Dendritic cell treated with granulocyte-macrophage colony-stimulating factor and Interleukin-4, amounts not matched to agents 40 ng/mL and 50 ng/mL, for 4 days (primary cell): ENCODE data around the gene DPEP1.
"Not testable (repeated sequence)": the region's sequence is repeated elsewhere in the genome, so short reads cannot be mapped to it uniquely, and the experiment has no call there.

ENCODE experiments used
- H3K27ac Mint-ChIP-seq: one replicate; pipeline ENCODE4 v1.8.0; 2022; ENCODE audit warnings: mild to moderate bottlenecking, mixed read lengths
- H3K27me3 Mint-ChIP-seq: one replicate; pipeline ENCODE4 v1.8.0; 2022; ENCODE audit warnings: mild to moderate bottlenecking, mixed read lengths
- H3K36me3 Mint-ChIP-seq: one replicate; pipeline ENCODE4 v1.8.0; 2022; ENCODE audit warnings: low read depth, mixed read lengths
- H3K4me1 Mint-ChIP-seq: one replicate; pipeline ENCODE4 v1.8.0; 2022; ENCODE audit warnings: low read depth, mixed read lengths
- H3K4me3 Mint-ChIP-seq: one replicate; pipeline ENCODE4 v1.8.0; 2022; ENCODE audit warnings: mild to moderate bottlenecking, moderate library complexity, mixed read lengths
- H3K9me3 Mint-ChIP-seq: one replicate; pipeline ENCODE4 v1.8.0; 2022; ENCODE audit warnings: mixed read lengths
- intact Hi-C: fragments of 100-400 bp; cut with micrococcal nuclease; formaldehyde crosslinking; loops from one replicate; pipeline ENCODE4 v1.15.0; 2022

Gene DPEP1

GRCh38 chr16:89670496-89671431, 57.3 kb downstream of the DPEP1 start:
- Mint-ChIP-seq H3K36me3 (peaks cover 14% of the 10 kb centered on the region), H3K27me3 (peaks cover 6% of the 10 kb centered on the region), H3K27ac (no peak overlapping the region), H3K4me3 (no peak overlapping the region), H3K4me1 (peaks cover 6% of the 10 kb centered on the region), H3K9me3 (peaks cover 10% of the 10 kb centered on the region)
- intact Hi-C loops, result no loop called here

GRCh38 chr16:89671565-89671964, 58.1 kb downstream of the DPEP1 start:
- H3K27me3 Mint-ChIP-seq, H3K4me3 Mint-ChIP-seq, H3K27ac Mint-ChIP-seq, H3K9me3 Mint-ChIP-seq, H3K4me1 Mint-ChIP-seq, intact Hi-C loops: not testable (repeated sequence)
- H3K36me3 Mint-ChIP-seq, result peaks cover 14% of the 10 kb centered on the region

- Mint-ChIP-seq H3K4me3 (no peak overlapping the region), H3K9me3 (no peaks in the 10 kb centered on the region), H3K27me3 (peaks cover 6% of the 10 kb centered on the region), H3K36me3 (peaks cover 14% of the 10 kb centered on the region), H3K27ac (no peak overlapping the region), H3K4me1 (peaks cover 6% of the 10 kb centered on the region)
- intact Hi-C loops, result no loop called here
Measured at GRCh38 chr16:89672177-89672941, 58.9 kb downstream of the DPEP1 start.

- H3K36me3 Mint-ChIP-seq, result no peaks in the 10 kb centered on the region
- intact Hi-C loops, result no loop called here
- H3K27ac Mint-ChIP-seq, result no peak overlapping the region
- H3K27me3 Mint-ChIP-seq, result no peaks in the 10 kb centered on the region
- H3K4me1 Mint-ChIP-seq, result no peaks in the 10 kb centered on the region
- no peaks in the 10 kb centered on the region for H3K9me3 Mint-ChIP-seq
- H3K4me3 Mint-ChIP-seq, result no peak overlapping the region
Measured at GRCh38 chr16:89678258-89678657, 64.8 kb downstream of the DPEP1 start.

GRCh38 chr16:89685916-89686315, 72.5 kb downstream of the DPEP1 start:
- Mint-ChIP-seq H3K4me3 (peak overlapping the region; percentile 32), H3K27ac (peak overlapping the region; percentile 86)

GRCh38 chr16:89686520-89687091, 73.2 kb downstream of the DPEP1 start, which contains the start of gene CDK10:
TSS of gene CDK10 (plus strand) at chr16:89686689. CDS start at chr16:89686711, 22 bp downstream.
- H3K27ac Mint-ChIP-seq, result peak within 1 kb of the TSS; percentile 86
- H3K9me3 Mint-ChIP-seq, result peaks cover 17% of the 10 kb centered on the region
- H3K36me3 Mint-ChIP-seq, result peaks cover 35% of the 10 kb centered on the region
- H3K4me3 Mint-ChIP-seq, result peak within 1 kb of the TSS; percentile 94
- H3K27me3 Mint-ChIP-seq, result no peaks in the 10 kb centered on the region
- intact Hi-C loops, result no loop called here
- H3K4me1 Mint-ChIP-seq, result peaks cover 19% of the 10 kb centered on the region

More at GRCh38 chr16:89685916-89686315, 72.5 kb downstream of the DPEP1 start:
- peaks cover 28% of the 10 kb centered on the region for H3K36me3 Mint-ChIP-seq
- intact Hi-C loops, result no loop called here
- peaks cover 19% of the 10 kb centered on the region for H3K4me1 Mint-ChIP-seq
- H3K9me3 Mint-ChIP-seq, result peaks cover 17% of the 10 kb centered on the region
- no peaks in the 10 kb centered on the region for H3K27me3 Mint-ChIP-seq

GRCh38 chr16:89687092-89687940, 73.9 kb downstream of the DPEP1 start:
- intact Hi-C loops, result no loop called here
- peaks cover 17% of the 10 kb centered on the region for H3K9me3 Mint-ChIP-seq
- peak overlapping the region; percentile 94 for H3K4me3 Mint-ChIP-seq
- H3K27ac Mint-ChIP-seq, result peak overlapping the region; percentile 86
- peaks cover 42% of the 10 kb centered on the region for H3K36me3 Mint-ChIP-seq
- H3K27me3 Mint-ChIP-seq, result no peaks in the 10 kb centered on the region
- H3K4me1 Mint-ChIP-seq, result peaks cover 19% of the 10 kb centered on the region
